Lower lobe of right lung (tissue), 2 donors: ENCODE measurements around the gene CYP1B1. TPM values are rescaled to one million over a fixed set of nuclear protein-coding genes. Genes with fewer than 3 reads are reported as not detected.

ENCODE experiments used
- ATAC-seq, 2 donors: fragments of 200-7000 bp; cut with Tn5 transposase; one replicate each; pipeline ENCODE4 v1.9.1; 2020 to 2022; ENCODE audit warnings: mild to moderate bottlenecking in 2 of 2, moderate library complexity in 2 of 2
- DNase-seq: peaks from one replicate; pipeline ENCODE4 v3.0.0-alpha.2; 2020
- H3K27ac ChIP-seq: fragments of 200-600 bp; one replicate; pipeline ENCODE4 v1.8.0; 2022
- H3K27me3 ChIP-seq: fragments of 200-600 bp; one replicate; pipeline ENCODE4 v1.8.0; 2022; ENCODE audit warnings: low read depth
- H3K36me3 ChIP-seq: fragments of 200-600 bp; one replicate; pipeline ENCODE4 v1.8.0; 2022; ENCODE audit warnings: mild to moderate bottlenecking
- H3K4me1 ChIP-seq: fragments of 200-600 bp; one replicate; pipeline ENCODE4 v1.8.0; 2022
- H3K4me3 ChIP-seq: fragments of 200-600 bp; one replicate; pipeline ENCODE4 v1.8.0; 2022; ENCODE audit warnings: mild to moderate bottlenecking
- H3K9me3 ChIP-seq: fragments of 200-600 bp; one replicate; pipeline ENCODE4 v1.8.0; 2022
- intact Hi-C: fragments of 100-400 bp; cut with DNase I; formaldehyde crosslinking; loops from one replicate; pipeline ENCODE4 v1.11.0; 2022
- total RNA-seq: library from RNA; stranded (reverse); fragmentation: NEBNext Ultra II Directional; extraction: Animal tissue kit (Norgen Biotek cat#: 25700); gene quantifications from one replicate; pipeline ENCODE4 v1.2.1, GENCODE V29; 2021
- TF ChIP-seq, protein P1 (sequence below): fragments of 200-600 bp; IDR thresholded peaks from one replicate; pipeline ENCODE4 v1.8.0; 2022; ENCODE audit warnings: antibody characterized with exemption, mild to moderate bottlenecking
- donor health status: DM: no; HTN: yes; CAD: no; lungs with severe emphysema.

CYP1B1 gene
- total RNA-seq, 1 donor from 2014 or later = 67.0 TPM

GRCh38 chr2:38057651-38058410, 18.1 kb downstream of the CYP1B1 start:
- H3K36me3 ChIP-seq = no peaks in the 10 kb centered on the region
- no peak for ATAC-seq
- intact Hi-C loops = no loop called here
- H3K4me1 ChIP-seq = no peaks in the 10 kb centered on the region
- no peak for DNase-seq
- H3K9me3 ChIP-seq = no peaks in the 10 kb centered on the region
- H3K4me3 ChIP-seq = no peak overlapping the region
- TF ChIP-seq, protein P1, sequence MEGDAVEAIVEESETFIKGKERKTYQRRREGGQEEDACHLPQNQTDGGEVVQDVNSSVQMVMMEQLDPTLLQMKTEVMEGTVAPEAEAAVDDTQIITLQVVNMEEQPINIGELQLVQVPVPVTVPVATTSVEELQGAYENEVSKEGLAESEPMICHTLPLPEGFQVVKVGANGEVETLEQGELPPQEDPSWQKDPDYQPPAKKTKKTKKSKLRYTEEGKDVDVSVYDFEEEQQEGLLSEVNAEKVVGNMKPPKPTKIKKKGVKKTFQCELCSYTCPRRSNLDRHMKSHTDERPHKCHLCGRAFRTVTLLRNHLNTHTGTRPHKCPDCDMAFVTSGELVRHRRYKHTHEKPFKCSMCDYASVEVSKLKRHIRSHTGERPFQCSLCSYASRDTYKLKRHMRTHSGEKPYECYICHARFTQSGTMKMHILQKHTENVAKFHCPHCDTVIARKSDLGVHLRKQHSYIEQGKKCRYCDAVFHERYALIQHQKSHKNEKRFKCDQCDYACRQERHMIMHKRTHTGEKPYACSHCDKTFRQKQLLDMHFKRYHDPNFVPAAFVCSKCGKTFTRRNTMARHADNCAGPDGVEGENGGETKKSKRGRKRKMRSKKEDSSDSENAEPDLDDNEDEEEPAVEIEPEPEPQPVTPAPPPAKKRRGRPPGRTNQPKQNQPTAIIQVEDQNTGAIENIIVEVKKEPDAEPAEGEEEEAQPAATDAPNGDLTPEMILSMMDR = no peak
- no peak overlapping the region for H3K27ac ChIP-seq
- no peaks in the 10 kb centered on the region for H3K27me3 ChIP-seq

DNA sequence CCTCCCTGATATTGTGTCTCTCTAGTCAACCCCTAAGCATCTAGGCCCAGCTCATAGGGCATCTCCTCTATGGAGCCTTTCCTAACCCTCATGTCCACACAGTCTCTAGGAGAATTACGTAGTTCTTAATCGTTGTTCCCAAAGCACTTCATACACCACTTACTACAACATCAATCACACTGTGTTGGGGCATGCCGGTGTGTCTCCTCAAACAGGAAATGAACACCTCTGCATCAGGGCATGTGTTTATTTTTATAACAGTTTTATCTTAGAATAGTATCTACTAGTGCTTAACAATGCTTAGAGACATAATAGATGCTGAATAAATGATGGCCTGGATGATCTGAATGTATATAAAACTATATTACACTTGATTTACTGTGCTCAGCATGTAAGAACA, 19.7 kb downstream of the CYP1B1 start:
- Histone ChIP-seq H3K4me3 (no peak overlapping the region), H3K27me3 (no peaks in the 10 kb centered on the region), H3K27ac (no peak overlapping the region), H3K4me1 (no peaks in the 10 kb centered on the region), H3K36me3 (no peaks in the 10 kb centered on the region), H3K9me3 (no peaks in the 10 kb centered on the region)
- ATAC-seq (no peak), DNase-seq (no peak)
- intact Hi-C loops = no loop called here
- TF ChIP-seq, protein P1 = no peak

DNA sequence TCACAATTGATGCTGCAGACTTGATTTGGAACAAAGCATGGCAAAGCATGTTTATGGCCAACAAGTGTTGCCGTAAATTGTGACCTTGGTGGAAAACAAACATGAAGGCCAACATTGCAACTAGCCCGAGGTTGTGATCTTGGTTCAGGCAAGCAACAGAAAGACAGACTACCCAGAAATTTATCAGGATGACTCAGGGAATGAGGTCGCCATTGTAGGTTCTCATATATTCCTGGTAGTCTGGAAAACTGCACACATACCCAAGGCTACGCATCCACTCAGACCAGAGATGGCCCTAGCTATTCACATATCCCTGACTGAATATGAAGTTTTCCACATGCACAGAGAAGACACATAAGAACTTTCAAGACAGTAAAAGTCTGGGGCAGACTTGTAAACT, 30.1 kb downstream of the CYP1B1 start:
- intact Hi-C loops = no loop called here
- Histone ChIP-seq H3K27ac (no peak overlapping the region), H3K36me3 (no peaks in the 10 kb centered on the region), H3K9me3 (no peaks in the 10 kb centered on the region), H3K4me1 (no peaks in the 10 kb centered on the region), H3K4me3 (no peak overlapping the region), H3K27me3 (no peaks in the 10 kb centered on the region)
- TF ChIP-seq, protein P1 = no peak
- no peak for DNase-seq
- no peak for ATAC-seq

- TF ChIP-seq, protein P1 = no peak
- Histone ChIP-seq H3K27me3 (no peaks in the 10 kb centered on the region), H3K36me3 (no peaks in the 10 kb centered on the region), H3K27ac (no peak overlapping the region), H3K9me3 (no peaks in the 10 kb centered on the region), H3K4me1 (peaks cover 9% of the 10 kb centered on the region), H3K4me3 (no peak overlapping the region)
- ATAC-seq (no peak), DNase-seq (no peak)
- intact Hi-C loops = no loop called here
These were observed 36.6 kb downstream of the CYP1B1 start for GRCh38 chr2:38039121-38039910.

DNA sequence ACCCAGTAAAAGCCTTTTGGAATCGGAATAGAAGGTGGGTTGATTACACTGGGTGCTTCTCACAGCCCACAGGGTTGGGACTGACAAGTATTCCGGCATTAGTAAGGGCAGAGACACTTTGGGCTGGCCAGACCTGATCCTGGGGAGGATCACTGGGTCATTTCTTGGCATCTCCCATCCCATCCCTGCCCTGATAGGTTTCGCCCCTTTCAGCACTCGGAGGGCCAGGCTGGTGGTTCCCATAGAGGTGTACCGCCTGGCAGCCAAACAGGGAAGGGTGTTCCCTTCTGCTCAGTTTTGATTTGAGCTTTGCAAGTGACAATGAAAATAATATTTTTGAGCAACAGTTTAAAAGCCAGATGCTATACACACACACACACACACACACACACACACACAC, 37.3 kb downstream of the CYP1B1 start:
- Histone ChIP-seq H3K27me3 (no peaks in the 10 kb centered on the region), H3K36me3 (no peaks in the 10 kb centered on the region), H3K27ac (peak overlapping the region; percentile 21), H3K4me1 (peaks cover 9% of the 10 kb centered on the region), H3K4me3 (peak overlapping the region; percentile 44), H3K9me3 (no peaks in the 10 kb centered on the region)
- intact Hi-C loops = no loop called here
- DNase-seq = no peak
- ATAC-seq = no peak
- TF ChIP-seq, protein P1 = no peak
